HG02852 (cell line): ENCODE measurements around the gene AGBL4.

Experiments
- ATAC-seq: cut with Tn5 transposase; IDR thresholded peaks from one replicate; pipeline ENCODE4 v1.9.1; 2021; ENCODE audit warnings: mild to moderate bottlenecking, moderate library complexity; ENCODE audit not compliant: unreplicated experiment

The AGBL4 gene

DNA sequence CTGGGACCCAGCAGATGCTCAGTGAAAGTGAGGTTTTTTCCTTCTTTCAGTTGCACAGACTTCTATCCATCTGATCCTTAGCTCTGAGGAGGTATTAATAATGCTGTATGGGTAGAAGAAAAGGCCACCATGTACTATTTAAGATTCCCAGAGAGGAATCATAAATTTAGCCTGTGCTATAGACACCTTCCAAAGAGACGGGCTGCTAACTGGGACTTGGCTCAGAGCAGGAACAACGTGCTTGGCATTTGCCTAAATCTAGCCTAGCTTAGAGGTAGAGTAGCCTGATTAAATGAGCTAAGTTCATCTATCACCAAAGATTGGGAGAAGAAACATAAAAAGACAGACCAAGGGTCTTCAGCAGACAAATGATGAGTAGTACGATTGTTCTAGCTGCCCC, 1070.1 kb downstream of the AGBL4 start:
- no peak for ATAC-seq

DNA sequence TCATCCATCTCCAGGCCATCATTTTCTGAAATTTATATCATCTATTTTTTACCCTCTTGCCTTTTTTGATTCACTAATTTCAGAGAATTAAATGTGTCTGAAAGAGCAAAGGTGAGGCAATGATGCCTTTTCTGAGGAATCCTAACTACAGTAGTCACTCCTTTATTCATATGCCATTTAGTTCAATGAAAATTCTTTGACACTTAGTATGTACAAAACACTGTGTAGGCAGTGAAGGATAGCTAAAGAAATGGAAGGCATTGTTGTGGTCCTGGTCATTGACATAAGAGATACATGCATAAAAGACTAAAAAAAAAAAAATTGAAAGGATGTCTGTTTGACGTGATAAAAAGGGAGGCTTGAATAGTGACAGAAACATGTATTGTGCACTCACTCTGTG, 1075.2 kb downstream of the AGBL4 start:
- ATAC-seq, result no peak

DNA sequence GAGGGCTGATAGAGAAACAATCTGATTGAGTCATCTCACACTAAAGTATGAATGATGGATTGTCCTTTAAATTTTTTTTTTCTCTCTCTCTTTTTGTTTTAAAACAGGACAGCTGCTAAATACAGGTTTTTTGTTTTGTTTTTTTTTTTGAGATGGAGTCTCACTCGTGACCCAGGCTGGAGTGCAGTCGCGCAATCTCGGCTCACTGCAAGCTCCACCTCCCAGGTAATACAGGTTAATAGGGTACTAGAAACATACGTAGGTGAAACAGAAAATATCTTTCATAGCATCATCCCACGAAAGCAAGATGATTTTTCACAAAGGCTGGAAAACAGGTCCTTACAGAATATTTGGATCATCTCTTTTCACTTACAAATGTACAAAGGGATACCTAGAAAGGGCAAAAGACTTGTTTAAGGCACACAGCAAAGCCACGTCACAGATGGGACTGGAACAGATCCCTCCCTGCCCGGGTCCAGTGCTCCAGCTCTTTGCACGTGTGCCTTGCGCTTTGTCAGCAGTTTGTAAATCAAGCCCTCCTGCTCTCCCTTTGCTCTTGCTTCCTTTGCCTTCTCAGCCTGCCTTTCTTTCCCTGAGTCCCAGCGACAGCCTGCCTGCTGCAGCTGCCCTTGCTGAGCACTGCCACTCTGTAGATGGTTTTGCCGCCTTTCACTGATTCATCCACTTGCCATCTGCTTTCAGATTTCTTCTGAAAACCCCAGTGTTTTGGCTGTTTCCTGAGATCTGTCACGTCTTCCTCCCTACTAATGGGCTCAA, 1075.8 kb downstream of the AGBL4 start:
- no peak for ATAC-seq

DNA sequence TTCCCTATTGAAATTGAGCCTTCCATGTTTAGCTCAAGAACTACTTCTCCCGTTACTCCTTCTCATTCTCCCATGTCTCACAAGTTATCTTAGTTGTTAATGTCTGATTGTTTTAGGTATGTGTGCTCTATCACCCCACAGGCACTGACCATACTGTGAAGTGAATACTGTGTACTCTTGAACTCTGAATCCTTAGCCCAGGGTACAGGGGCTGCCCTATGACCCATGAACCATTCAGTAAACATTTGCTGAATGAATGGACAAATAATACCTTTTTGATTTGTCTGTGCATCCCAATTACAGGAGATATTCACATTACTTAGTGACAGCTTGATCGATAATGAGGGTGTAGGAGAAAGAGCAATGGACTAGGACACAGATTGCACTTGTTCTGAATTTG, 1077.7 kb downstream of the AGBL4 start:
- no peak for ATAC-seq

DNA sequence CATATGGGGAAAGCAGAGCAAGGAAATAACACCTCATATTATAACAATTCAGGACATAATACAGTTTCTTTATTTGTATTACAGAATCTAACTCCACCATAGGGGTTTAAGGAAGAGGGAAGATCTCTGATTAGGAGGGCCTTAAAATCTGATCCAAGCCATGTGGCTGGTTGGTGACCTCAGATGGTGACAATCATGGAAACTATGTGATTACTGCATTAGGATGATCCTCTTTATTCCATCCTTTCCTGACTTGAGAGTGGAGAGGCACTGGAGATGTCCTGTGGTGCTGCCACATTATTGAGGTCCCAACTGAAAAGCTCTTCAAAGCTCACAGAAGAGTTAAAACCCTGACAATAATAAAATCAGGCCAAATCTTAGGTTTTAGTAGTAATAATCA, 1078.9 kb downstream of the AGBL4 start:
- no peak for ATAC-seq

DNA sequence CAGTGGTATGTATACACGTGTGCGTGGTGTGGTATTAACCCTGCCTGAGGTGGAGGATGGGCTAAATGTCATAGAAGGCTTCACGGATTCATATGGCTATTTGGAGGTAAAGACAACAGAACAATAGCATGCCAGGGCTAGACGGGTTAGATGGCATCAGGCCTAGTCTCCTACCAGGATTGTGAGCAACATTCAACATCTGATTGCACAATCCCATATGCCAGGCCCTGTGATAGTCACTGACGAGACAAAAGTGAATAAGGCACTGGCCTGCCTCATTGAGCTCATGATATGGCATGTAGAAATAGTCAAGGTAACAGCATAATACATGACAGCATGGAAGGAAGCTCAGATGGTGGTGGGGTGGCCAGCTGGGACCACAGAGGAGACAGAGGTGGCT, 1079.9 kb downstream of the AGBL4 start:
- ATAC-seq, result no peak

DNA sequence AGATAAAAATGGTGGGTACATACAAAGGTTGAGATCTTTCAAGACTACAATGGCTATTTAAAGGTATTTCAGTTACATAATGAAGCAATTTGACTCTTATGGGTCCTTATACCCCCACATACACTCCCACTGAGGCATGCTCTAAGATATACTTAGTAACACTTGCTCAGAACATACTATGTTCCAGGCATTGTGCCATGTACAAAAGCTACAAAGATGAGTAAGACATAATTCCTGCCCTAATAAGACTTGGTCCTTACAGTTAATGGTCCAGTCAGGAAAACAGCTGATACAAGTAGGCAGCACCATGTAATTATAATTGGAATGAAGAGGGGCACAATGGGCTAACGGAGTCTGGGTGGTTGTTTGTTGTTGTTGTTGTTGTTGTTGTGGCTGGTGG, 1080.4 kb downstream of the AGBL4 start:
- no peak for ATAC-seq

DNA sequence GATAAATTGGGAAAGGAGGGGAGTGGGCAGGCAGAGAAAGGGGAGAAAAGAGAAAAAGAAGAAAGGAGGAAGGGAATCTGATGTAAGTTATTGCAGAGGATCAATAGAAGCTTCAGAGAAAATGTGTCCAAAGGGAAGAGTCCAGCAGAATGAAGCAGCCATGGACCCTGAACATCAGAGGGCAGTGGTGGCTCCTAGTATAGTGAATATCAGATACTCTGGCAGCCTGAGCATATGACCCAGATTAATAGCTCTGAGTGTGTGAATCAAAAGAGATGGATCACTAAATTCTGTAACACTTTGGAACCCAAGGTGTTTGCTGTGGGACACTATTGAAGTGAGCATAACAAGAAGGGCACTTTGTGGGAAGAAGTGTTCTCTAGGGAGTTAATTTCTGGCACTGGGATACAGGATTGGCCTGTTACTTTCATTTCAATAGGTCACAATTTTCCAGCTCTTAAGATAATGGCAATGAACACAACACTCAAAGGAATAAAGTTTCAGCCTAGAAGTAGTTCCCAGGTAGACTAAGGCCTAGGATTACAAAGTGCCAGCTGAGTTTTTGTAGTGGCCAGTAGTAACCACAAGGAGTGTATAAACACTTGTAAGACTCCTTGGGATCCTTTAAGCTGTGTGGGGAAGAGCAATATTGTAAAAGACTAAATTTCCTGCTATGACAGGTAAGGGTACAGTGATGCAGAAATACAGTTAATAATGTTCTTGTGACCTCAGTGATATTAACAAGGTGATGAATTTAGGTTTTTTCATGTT, 1082.6 kb downstream of the AGBL4 start:
- no peak for ATAC-seq

DNA sequence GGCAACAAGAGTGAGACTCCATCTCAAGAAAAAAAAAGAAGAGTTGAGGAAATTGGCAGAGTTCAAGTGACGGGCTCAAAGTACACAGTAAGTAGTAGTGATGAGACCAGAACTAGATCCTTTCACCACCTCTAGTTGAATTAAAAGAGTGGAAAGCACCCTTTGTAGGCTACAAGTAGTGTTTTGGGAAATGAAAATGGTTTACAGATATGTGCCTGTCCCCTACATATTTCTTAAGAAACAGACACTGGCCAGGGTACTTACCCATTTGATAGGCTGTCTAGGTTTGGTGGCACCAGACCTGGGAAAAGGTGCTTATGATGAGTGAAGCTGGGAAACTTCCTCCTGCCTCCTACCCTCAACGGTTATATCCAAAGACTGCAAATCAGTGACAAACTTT, 1083.4 kb downstream of the AGBL4 start:
- ATAC-seq, result no peak

DNA sequence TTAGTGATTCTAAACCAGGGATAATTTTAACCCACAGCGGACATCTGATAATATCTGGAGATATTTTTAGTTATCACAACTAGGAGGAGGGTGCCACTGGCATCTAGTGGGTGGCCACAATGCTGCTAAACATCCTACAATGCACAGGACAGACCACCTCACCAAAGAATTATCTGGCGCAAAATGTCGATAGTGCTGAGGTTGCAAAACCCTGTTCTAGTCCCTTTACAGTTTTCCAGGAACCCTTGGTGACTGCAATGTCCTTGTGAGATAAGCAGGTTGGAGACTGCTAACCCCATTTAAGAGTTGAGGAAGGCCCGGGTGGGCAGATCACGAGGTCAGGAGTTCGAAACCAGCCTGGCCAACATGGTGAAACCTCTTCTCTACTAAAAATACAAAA, 1083.9 kb downstream of the AGBL4 start:
- no peak for ATAC-seq

DNA sequence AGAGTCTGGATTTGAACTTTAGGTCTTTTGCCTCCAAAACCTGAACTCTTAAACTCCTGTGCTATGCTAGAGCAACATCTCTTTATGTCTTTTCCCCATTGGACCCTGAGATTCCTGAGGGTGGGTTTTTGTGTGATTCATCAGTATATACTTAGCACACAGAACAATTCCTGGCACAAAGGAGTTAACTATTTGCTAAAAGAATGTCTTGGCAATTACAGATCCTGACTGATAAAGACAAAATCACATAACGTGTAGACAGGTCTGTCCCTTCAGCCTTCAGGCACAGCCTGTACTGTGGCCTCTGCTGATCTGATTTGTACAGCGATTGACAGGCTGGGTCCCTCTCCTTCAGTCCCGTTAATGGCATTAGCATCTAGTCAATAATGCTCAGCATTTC, 1084.7 kb downstream of the AGBL4 start:
- ATAC-seq, result no peak

DNA sequence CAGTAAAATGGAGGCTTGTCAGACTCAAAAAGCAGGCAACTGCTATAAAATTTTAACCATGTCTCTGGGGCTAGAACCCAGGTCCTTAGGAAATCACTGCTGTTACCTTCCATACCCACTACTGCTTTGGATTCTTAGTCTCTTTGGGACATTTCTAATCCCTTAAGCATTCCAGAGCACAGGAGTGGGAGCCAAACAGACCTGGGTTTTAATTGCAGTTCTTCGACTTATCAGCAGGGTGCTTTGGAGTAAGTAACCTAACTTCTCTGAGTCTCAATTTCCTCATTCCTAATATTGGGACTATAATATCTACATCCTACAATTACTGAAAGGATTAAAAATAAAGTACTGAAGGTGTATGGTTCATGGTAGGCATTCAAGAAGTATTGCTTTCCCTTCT, 1086.0 kb downstream of the AGBL4 start:
- ATAC-seq, result no peak

DNA sequence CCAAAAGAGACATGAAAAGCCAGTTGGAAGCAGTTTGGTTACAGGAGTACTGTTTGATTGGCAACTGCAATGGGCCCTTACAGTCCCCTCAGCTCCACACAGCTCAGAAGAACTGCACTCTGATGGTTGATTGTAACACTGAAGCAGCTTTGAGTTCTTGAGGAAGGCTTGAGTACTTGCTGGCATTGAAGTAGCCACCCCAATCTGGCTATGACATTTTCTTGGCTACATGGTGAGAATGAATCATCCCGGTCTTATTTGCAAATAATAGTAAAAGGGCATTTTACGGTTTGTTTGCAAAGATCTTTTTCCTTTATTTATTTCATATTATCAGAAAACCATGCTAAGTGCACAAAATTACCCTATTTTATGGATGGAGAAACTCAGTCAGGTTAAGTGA, 1087.3 kb downstream of the AGBL4 start:
- ATAC-seq, result no peak

DNA sequence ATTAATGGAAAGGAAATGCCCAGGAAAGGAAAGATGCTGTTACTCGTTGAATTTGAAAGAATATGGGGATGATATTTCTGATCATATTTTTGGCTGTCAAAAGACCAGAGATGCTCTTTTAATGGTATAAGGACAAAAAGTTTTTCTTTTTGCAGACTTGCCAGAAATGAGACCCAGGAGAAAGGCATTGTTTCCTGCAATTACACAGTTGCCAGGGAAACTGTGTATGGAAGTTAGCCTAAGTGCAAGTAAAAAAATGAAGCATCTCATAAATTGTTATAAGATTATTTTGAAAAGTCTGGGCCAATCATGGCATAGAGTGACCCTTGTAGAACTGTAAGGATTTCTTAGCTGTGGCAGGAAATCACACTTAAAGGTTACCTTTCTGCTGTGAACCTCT, 1091.4 kb downstream of the AGBL4 start:
- no peak for ATAC-seq

DNA sequence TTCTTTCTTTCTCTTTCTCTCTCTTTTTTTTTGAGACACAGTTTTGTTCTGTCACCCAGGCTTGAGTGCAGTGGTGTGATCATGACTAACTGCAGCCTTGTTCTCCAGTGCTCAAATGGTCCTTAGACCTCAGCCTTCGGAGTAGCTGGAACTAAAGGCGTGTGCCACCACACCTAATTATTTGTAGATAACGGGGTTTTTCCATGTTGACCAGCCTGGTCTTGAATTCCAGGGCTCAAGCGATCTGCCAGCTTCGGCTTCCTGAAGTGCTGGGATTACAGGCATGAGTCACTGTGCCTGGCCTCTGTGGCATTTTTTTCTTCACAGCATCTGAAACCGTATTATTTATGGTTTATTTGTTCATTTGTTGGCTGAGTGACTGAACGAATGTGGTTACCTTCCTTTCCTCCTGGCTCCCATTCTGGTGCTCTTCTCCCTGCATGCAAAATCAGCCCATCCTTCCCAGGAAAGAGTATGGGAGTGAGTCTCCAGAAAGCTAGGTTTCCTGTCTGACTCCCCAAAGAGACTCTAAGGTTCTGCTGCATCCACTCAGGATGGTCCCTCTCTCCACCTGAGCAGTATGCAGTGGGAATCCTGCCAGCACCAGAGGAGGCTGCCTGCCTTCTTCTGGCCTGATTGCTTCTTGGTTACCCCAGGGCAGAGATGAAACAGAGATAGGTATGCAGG, 1092.1 kb downstream of the AGBL4 start:
- no peak for ATAC-seq

DNA sequence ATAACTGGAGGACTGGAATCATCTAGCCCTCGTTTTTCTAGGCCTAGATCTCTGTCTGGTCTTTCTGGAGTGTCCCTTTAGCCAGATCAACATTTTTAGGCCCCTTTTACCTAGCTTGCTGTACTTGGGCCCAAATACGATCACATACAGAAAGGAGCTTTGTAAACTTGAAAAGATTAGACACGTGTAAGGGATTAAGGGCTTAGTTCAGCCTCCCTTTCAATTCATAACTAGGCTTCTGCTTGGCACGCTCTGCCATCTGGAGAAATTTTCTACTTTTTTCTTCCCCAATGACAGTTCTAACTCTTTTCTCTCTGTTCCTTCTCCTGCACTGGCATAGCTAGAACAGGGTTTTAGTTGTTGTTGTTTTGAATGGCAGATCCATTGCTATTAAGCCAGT, 1093.7 kb downstream of the AGBL4 start:
- no peak for ATAC-seq

DNA sequence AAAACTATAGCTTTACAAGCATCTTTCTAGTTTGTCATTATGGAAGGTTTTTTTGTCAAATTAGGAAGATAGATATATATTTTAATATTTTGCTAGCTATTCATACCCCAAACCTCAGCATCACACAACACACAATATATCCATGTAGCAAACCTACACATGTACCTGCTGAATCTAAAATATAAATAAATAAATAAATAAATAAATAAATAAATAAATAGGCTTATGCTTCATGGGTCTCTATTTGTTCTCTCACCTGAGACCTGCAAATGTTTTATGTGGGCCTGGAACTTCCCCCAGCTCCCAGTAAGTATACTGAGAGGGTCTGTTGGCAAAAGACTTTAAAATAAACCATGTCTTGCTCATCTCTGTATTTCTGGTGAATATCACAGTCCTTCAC, 1099.7 kb downstream of the AGBL4 start:
- no peak for ATAC-seq

DNA sequence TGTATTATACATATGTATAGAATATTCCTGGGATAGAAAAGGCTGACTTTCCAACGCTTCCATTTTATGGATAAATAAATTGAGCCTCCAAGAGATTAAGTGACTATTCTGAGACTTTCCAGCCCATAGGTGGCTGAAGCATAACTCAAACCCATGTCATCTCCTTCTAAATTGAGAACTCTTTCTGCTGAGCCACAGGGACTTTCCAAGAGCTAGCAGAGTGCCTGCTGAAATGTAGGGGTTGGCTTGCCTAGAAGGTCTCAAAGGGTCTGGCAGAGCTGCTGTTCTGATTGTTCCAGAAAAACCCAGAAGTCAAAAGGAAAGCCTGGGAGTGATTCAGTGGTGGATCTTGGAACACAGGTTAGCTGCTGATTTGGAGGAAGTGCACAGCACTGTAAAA, 1100.6 kb downstream of the AGBL4 start:
- no peak for ATAC-seq

DNA sequence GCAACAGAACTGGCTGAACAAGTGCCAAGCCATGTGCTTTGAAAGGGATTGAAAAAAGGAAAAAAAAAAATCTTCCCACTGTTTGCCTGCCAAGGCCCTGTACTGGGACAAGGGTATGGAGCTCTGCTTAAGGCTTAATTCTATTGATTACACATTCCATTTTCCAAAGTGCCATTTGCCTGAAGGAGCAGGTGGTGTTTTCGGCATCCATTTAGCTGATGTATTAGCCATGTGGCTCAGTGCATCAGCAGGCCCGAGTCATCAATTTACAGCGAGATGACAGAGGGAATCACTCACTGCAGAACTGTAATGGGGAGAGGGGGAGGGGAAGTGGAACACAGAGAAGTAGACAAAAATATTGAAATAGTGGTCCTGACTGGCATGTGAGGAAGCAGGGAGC, 1102.9 kb downstream of the AGBL4 start:
- no peak for ATAC-seq

DNA sequence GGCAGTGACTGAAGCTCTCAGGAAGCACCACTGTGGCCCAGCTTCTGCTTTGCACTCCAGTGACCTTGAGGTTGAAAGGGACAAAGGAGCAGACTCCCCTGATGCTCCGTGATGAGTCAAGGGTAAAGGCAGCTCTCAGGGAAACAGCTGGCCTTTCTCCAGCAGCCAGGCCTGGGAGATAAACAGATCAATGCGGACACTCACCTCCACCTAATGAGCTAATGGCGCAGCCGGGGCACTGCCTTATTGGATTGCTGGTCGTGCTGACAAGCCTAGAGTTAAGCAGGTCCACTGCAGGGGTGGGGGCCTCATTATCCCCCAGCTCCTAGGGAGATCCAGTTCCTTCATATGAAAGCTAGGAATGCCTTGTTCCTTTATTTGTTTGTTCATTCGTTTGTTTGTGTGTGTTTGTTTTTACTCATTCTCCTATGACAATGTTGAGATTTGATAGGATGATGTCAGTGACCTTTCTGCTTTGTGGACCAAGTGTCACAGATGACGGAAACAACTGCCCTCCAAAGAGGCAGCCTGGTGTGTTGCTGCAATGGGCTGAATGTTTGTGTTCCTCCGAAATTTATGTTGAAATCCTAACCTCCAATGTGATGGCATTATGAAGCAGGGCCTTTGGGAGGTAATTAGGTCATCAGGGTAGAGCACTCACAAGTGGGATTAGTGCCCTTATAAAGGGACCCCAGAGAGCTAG, 1105.7 kb downstream of the AGBL4 start:
- ATAC-seq, result no peak

DNA sequence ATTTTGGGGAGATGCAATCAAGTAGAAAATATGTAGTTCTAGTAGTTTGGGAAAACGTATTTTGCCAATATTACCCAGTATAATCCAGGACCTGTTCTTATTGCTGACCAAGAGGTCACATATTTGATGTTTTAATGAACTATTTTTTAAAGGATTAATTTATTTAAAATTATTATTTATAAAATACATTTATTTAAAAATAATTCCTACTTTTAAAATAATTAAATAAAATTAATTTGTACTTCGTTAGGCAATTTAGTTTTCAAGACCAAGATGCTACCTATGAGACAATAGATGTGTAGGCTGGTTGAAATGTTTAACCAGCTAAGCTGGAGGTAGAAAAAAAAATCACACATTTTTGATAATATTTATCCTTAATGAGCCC, 1106.7 kb downstream of the AGBL4 start:
- ATAC-seq, result no peak
